MCF 10A (cell line): ENCODE measurements around the gene CTDSP2. TPM values are rescaled to one million over a fixed set of nuclear protein-coding genes. Genes with fewer than 3 reads are reported as not detected.

ENCODE experiments used
- BruUV-seq: library from RNA; stranded (reverse); fragments of 400-500 nt; replicated peaks from 2 replicates; lab custom pipeline; 2021; lab: Mats Ljungman, UMichigan
- CTCF ChIA-PET: fragments of 300-600 bp; sonication (Branson Sonifier 250); formaldehyde crosslinking; extraction: SDS; loops from one replicate; lab custom pipeline; 2021; ENCODE audit warnings: antibody characterized with exemption, inconsistent platforms; lab: Yijun Ruan, JAX
- POLR2A ChIA-PET: fragments of 300-600, 350-650 bp; sonication (Branson Sonifier 250); formaldehyde crosslinking; extraction: SDS; loops from one replicate; lab custom pipeline; 2020; ENCODE audit warnings: antibody characterized with exemption, inconsistent platforms; lab: Yijun Ruan, JAX
- DNase-seq: peaks from one replicate; pipeline ENCODE4 v3.0.0-alpha.2; 2018; ENCODE audit not compliant: unreplicated experiment
- H3K27ac Mint-ChIP-seq: one replicate; pipeline ENCODE4 v1.8.0; 2022; ENCODE audit warnings: mild to moderate bottlenecking, low read depth, mixed read lengths; ENCODE audit not compliant: unreplicated experiment
- H3K27me3 Mint-ChIP-seq: one replicate; pipeline ENCODE4 v1.8.0; 2022; ENCODE audit warnings: mixed read lengths; ENCODE audit not compliant: insufficient read depth, unreplicated experiment
- H3K36me3 Mint-ChIP-seq: one replicate; pipeline ENCODE4 v1.8.0; 2022; ENCODE audit warnings: mild to moderate bottlenecking, moderate library complexity, mixed read lengths; ENCODE audit not compliant: insufficient read depth, unreplicated experiment
- H3K4me1 Mint-ChIP-seq: one replicate; pipeline ENCODE4 v1.8.0; 2022; ENCODE audit warnings: mixed read lengths; ENCODE audit not compliant: insufficient read depth, unreplicated experiment
- H3K4me3 Mint-ChIP-seq: one replicate; pipeline ENCODE4 v1.8.0; 2022; ENCODE audit warnings: mild to moderate bottlenecking, moderate library complexity, mixed read lengths; ENCODE audit not compliant: unreplicated experiment
- H3K9me3 Mint-ChIP-seq: one replicate; pipeline ENCODE4 v1.8.0; 2022; ENCODE audit warnings: mixed read lengths; ENCODE audit not compliant: unreplicated experiment
- intact Hi-C: fragments of 100-400 bp; cut with micrococcal nuclease; formaldehyde crosslinking; loops from 2 replicates; pipeline ENCODE4 v1.14.1; 2022
- total RNA-seq: library from RNA; stranded (reverse); gene quantifications from 2 replicates; pipeline ENCODE4 v1.2.3, GENCODE V29; 2022
- TF ChIP-seq, protein P1 (sequence below): fragments of 200-600 bp; IDR thresholded peaks from one replicate; pipeline ENCODE4 v1.8.0; 2022; ENCODE audit warnings: antibody characterized with exemption, mild to moderate bottlenecking; ENCODE audit not compliant: unreplicated experiment

The CTDSP2 gene
- total RNA-seq, 1 experiment from 2014 or later = 73.4 TPM

- H3K4me1 Mint-ChIP-seq = peaks cover 8% of the 10 kb centered on the region
- CTCF ChIA-PET = interaction anchor here (0.6 to 1.1 kb wide), 5 partner anchors 8 to 97 kb away, joined by 3 to 4 read pairs (median 3); partner anchors contain the start of gene TSFM
- POLR2A ChIA-PET = interaction anchor here (1.3 kb wide), 1 partner anchor 10 kb away, joined by 4 read pairs; no protein-coding TSS in a partner anchor
- peaks cover 11% of the 10 kb centered on the region for H3K36me3 Mint-ChIP-seq
- TF ChIP-seq, protein P1, sequence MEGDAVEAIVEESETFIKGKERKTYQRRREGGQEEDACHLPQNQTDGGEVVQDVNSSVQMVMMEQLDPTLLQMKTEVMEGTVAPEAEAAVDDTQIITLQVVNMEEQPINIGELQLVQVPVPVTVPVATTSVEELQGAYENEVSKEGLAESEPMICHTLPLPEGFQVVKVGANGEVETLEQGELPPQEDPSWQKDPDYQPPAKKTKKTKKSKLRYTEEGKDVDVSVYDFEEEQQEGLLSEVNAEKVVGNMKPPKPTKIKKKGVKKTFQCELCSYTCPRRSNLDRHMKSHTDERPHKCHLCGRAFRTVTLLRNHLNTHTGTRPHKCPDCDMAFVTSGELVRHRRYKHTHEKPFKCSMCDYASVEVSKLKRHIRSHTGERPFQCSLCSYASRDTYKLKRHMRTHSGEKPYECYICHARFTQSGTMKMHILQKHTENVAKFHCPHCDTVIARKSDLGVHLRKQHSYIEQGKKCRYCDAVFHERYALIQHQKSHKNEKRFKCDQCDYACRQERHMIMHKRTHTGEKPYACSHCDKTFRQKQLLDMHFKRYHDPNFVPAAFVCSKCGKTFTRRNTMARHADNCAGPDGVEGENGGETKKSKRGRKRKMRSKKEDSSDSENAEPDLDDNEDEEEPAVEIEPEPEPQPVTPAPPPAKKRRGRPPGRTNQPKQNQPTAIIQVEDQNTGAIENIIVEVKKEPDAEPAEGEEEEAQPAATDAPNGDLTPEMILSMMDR = no peak
- BruUV-seq = no TSS peak
- DNase-seq = no peak
- H3K27ac Mint-ChIP-seq = no peak overlapping the region
- no peaks in the 10 kb centered on the region for H3K27me3 Mint-ChIP-seq
- intact Hi-C loops = no loop called here
- H3K4me3 Mint-ChIP-seq = no peak overlapping the region
- H3K9me3 Mint-ChIP-seq = no peaks in the 10 kb centered on the region
Observed at GRCh38 chr12:57807285-57807684, 39.2 kb downstream of the CTDSP2 start.

- no peak overlapping the region for H3K4me3 Mint-ChIP-seq
- ChIA-PET CTCF (interaction anchor here (0.6 to 2.1 kb wide), 4 partner anchors 9 to 98 kb away, joined by 3 to 5 read pairs (median 4); partner anchors contain the start of gene TSFM), POLR2A (interaction anchor here (0.8 to 1.3 kb wide), 2 partner anchors 10 to 24 kb away, joined by 3 to 4 read pairs; no protein-coding TSS in a partner anchor)
- H3K36me3 Mint-ChIP-seq = peaks cover 11% of the 10 kb centered on the region
- no TSS peak for BruUV-seq
- H3K27me3 Mint-ChIP-seq = no peaks in the 10 kb centered on the region
- intact Hi-C loops = no loop called here
- TF ChIP-seq, protein P1 = no peak
- DNase-seq = no peak
- peaks cover 8% of the 10 kb centered on the region for H3K4me1 Mint-ChIP-seq
- no peaks in the 10 kb centered on the region for H3K9me3 Mint-ChIP-seq
- no peak overlapping the region for H3K27ac Mint-ChIP-seq
Observed at GRCh38 chr12:57806677-57807076, 39.9 kb downstream of the CTDSP2 start.

- intact Hi-C loops = loop anchor here (1.0 kb wide), 2 partner anchors 28 to 102 kb away; no protein-coding TSS in a partner anchor
- BruUV-seq = no TSS peak
- Mint-ChIP-seq H3K4me3 (no peak overlapping the region), H3K27ac (no peak overlapping the region), H3K9me3 (no peaks in the 10 kb centered on the region), H3K36me3 (peaks cover 26% of the 10 kb centered on the region), H3K4me1 (no peaks in the 10 kb centered on the region), H3K27me3 (no peaks in the 10 kb centered on the region)
- TF ChIP-seq, protein P1 = peak; percentile 84
- DNase-seq = peak; percentile 61
- ChIA-PET POLR2A (interaction anchor here (0.8 to 0.9 kb wide), 3 partner anchors 9 to 42 kb away, joined by 3 read pairs; partner anchors contain the start of gene TSFM), CTCF (interaction anchor here (0.6 to 4.0 kb wide), 28 partner anchors 8 to 846 kb away, joined by 3 to 28 read pairs (median 4); partner anchors contain the start of genes AVIL, CYP27B1 and TSFM)
Observed at GRCh38 chr12:57803319-57803893, 43.1 kb downstream of the CTDSP2 start.

GRCh38 chr12:57802607-57803006, 43.9 kb downstream of the CTDSP2 start:
- Mint-ChIP-seq H3K36me3 (peaks cover 28% of the 10 kb centered on the region), H3K4me1 (no peaks in the 10 kb centered on the region), H3K27me3 (no peaks in the 10 kb centered on the region), H3K27ac (no peak overlapping the region), H3K4me3 (no peak overlapping the region), H3K9me3 (no peaks in the 10 kb centered on the region)
- no peak for DNase-seq
- ChIA-PET POLR2A (interaction anchor here (0.9 to 1.2 kb wide), 2 partner anchors 20 to 102 kb away, joined by 3 to 5 read pairs; partner anchors contain the start of gene TSFM), CTCF (interaction anchor here (0.6 to 4.0 kb wide), 28 partner anchors 8 to 847 kb away, joined by 3 to 28 read pairs (median 4); partner anchors contain the start of genes AVIL and TSFM)
- TF ChIP-seq, protein P1 = no peak
- BruUV-seq = no TSS peak
- intact Hi-C loops = loop anchor here (1.0 kb wide), 2 partner anchors 29 to 103 kb away; no protein-coding TSS in a partner anchor
